Transverse colon (tissue), 4 donors: ENCODE measurements around the gene CENPL. TPM values are rescaled to one million over a fixed set of nuclear protein-coding genes. Genes with fewer than 3 reads are reported as not detected.

Source experiments
- DNase-seq: peaks from one replicate; pipeline ENCODE4 v3.0.0-alpha.2; 2019
- H3K27ac ChIP-seq, 4 donors: fragments of 200-600 bp; sonication (generic); 2 replicates each; pipeline ENCODE4 v1.5.1; 2016 to 2018; ENCODE audit warnings: inconsistent platforms in 4 of 4
- H3K27me3 ChIP-seq: fragments of 200-600 bp; sonication (generic); 2 replicates; pipeline ENCODE4 v1.5.1; 2017; ENCODE audit warnings: inconsistent platforms
- H3K36me3 ChIP-seq, 4 donors: fragments of 200-600 bp; sonication (generic); 2 replicates each; pipeline ENCODE4 v1.5.1; 2017 to 2019; ENCODE audit warnings: inconsistent platforms in 4 of 4
- H3K4me1 ChIP-seq, 4 donors: fragments of 200-600 bp; sonication (generic); 2 replicates each; pipeline ENCODE4 v1.5.1; 2017 to 2020; ENCODE audit warnings: inconsistent platforms in 4 of 4
- H3K4me3 ChIP-seq, 4 donors: fragments of 200-600 bp; sonication (generic); 1 replicate in 1 of 4; 2 replicates in 3 of 4; pipeline versions ENCODE4 v1.5.1 to v1.6.1; 2017 to 2019; ENCODE audit warnings: inconsistent platforms in 4 of 4
- H3K9me3 ChIP-seq, 2 donors: fragments of 200-600 bp; sonication (generic); 2 replicates each; pipeline ENCODE4 v1.5.1; 2017 to 2019; ENCODE audit warnings: inconsistent platforms in 2 of 2
- EP300 ChIP-seq: sonication (generic); formaldehyde crosslinking; IDR thresholded peaks from one replicate; pipeline ENCODE4 v1.6.1; 2017; ENCODE audit warnings: antibody characterized with exemption, low read depth
- POLR2A ChIP-seq: fragments of 450-650 bp; IDR thresholded peaks from one replicate; pipeline ENCODE4 v1.6.1; 2016; ENCODE audit warnings: antibody characterized with exemption, mild to moderate bottlenecking, moderate library complexity
- POLR2AphosphoS5 ChIP-seq, 3 donors: sonication (generic); formaldehyde crosslinking; IDR thresholded peaks; one replicate each; pipeline ENCODE4 v1.6.1; 2016; ENCODE audit warnings: antibody characterized with exemption in 3 of 3
- WGBS, 2 donors: methylation state at CpG; one replicate each; pipeline ENCODE4 v1.1.5; 2018; ENCODE audit warnings: low coverage in 1 of 2; 5-methylcytosine and 5-hydroxymethylcytosine counted together
- in situ Hi-C, 4 donors: fragments of 200-750 bp; cut with MboI; loops; one replicate each; pipeline versions ENCODE4 v1.15.0 to v1.15.1; 2017; ENCODE audit warnings: low sequenced_read_pairs in 3 of 4, low pct_ligation_motif_present in 1 of 4, low pct_unique_long_range_greater_than_20kb in 1 of 4
- intact Hi-C: fragments of 100-400 bp; cut with DNase I; formaldehyde crosslinking; loops from one replicate; pipeline ENCODE4 v1.15.1; 2023; ENCODE audit warnings: low total_unique reads
- total RNA-seq, 4 donors: library from RNA; depleted of rRNA; stranded (reverse); fragments of >200 nt; gene quantifications; one replicate each; pipeline ENCODE4 v1.1.0, GENCODE V29; 2016
- TF ChIP-seq, protein P1 (sequence below), 5 experiments: fragments of 200-600 bp in 3 of 5; fragments of 450-650 bp in 2 of 5; sonication (generic) in 3 of 5; IDR thresholded peaks; 1 replicate in 2 of 5; 2 replicates in 3 of 5; pipeline ENCODE4 v1.5.1; 2016 to 2017; ENCODE audit warnings: antibody characterized with exemption in 5 of 5, inconsistent platforms in 3 of 5, mild to moderate bottlenecking in 2 of 5, moderate library complexity in 1 of 5

Gene CENPL
- total RNA-seq, 4 donors from 2014 or later = 4.3 to 6.7 (median 4.9) TPM; not detected in 1

DNA sequence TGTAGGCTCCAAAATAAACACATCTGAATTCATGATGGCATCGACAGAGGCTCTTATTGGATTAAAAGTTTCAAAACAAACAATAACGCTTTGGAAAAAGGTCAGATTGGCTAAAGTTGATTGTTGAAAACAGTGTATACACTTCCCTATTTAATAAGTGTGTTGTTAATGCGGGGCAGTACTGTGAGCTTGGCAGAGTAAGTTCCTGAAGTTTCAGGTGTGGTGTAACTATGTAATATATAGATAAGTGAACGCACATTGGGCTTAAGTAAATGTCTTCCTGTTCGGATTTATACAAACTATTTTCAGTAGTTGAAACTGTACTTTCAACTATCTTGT is 44.3 kb upstream of the CENPL start:
- Histone ChIP-seq H3K4me3 (peak overlapping the region; percentile 57 to 75 (median 70)), H3K36me3 (peaks cover 0 to 14% (median 7%) of the 10 kb centered on the region in 4 donors), H3K4me1 (peaks cover 10 to 52% (median 34%) of the 10 kb centered on the region in 4 donors), H3K27ac (peak overlapping the region; percentile 95 to 98 (median 97)), H3K9me3 (no peaks in the 10 kb centered on the region), H3K27me3 (no peaks in the 10 kb centered on the region)
- DNase-seq = no peak
- TF ChIP-seq EP300 (no peak), POLR2AphosphoS5 (IDR thresholded peaks at IDR 0.05) (no peak), POLR2A (no peak)
- TF ChIP-seq, protein P1, sequence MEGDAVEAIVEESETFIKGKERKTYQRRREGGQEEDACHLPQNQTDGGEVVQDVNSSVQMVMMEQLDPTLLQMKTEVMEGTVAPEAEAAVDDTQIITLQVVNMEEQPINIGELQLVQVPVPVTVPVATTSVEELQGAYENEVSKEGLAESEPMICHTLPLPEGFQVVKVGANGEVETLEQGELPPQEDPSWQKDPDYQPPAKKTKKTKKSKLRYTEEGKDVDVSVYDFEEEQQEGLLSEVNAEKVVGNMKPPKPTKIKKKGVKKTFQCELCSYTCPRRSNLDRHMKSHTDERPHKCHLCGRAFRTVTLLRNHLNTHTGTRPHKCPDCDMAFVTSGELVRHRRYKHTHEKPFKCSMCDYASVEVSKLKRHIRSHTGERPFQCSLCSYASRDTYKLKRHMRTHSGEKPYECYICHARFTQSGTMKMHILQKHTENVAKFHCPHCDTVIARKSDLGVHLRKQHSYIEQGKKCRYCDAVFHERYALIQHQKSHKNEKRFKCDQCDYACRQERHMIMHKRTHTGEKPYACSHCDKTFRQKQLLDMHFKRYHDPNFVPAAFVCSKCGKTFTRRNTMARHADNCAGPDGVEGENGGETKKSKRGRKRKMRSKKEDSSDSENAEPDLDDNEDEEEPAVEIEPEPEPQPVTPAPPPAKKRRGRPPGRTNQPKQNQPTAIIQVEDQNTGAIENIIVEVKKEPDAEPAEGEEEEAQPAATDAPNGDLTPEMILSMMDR (IDR thresholded peaks at IDR 0.05) = no peak
- intact Hi-C loops = no loop called here
- 0 to 1% methylated on average over 2 to 5 of the region's 5 CpGs for WGBS, 2 donors
- in situ Hi-C loops = no loop called here

DNA sequence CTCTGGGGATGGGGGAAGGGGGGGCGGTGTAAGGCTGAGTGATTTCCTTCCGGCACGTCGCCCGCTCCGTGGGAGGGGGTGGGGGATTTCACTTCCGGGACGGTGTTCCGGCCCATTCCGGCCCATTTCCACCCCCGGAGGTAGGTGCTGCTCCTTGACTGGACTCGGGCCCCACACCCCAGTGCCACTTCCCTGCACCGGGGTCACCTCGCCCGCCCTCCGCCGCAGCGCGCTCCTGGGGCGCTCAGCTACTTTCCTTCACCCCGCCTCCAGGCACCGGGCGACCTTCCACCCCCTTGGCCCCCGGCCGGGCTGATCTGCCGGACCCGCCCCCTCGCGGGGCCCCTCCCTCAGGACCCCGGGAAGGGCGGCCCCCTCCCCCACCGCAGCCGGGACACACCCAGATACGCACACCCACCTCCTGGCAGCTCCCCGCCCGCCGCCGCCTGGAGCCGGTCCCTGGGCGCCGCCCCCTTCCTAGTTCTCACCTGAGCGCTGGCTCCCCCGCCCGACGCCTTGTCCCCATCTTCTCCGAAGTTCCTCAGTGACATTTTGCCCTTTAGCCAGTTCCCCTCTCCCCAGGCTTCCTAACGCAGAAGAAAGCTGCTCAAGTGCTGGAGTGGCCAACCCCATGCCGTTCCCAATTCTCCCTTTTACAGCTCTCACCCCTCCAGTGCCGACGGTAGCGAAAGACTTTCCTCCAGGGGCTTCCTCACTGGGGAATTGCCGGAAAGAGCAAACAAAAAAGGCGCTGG is 43.8 kb upstream of the CENPL start, which contains the start of gene ZBTB37:
Gene ZBTB37, plus strand, starts transcription at position 115 of the 755 bp plus-strand sequence. CDS start 1,846 bp downstream, outside the sequence.
- WGBS, 2 donors = 1% methylated on average over 21 to 35 of the region's 53 CpGs
- in situ Hi-C loops (no loop called here), intact Hi-C loops (no loop called here)
- peak; percentile 97 for DNase-seq
- Histone ChIP-seq H3K9me3 (no peaks in the 10 kb centered on the region), H3K4me3 (peak within 1 kb of the TSS; percentile 57 to 75 (median 70)), H3K4me1 (peaks cover 10 to 52% (median 34%) of the 10 kb centered on the region in 4 donors), H3K27ac (peak within 1 kb of the TSS; percentile 95 to 98 (median 97)), H3K36me3 (peaks cover 0 to 20% (median 9%) of the 10 kb centered on the region in 4 donors), H3K27me3 (no peaks in the 10 kb centered on the region)
- TF ChIP-seq, protein P1 (IDR thresholded peaks at IDR 0.05) = no peak
- TF ChIP-seq EP300 (peak; percentile 18), POLR2AphosphoS5 (IDR thresholded peaks at IDR 0.05) (peak; percentile 16 to 83 (median 80)), POLR2A (peak; percentile 88)

DNA sequence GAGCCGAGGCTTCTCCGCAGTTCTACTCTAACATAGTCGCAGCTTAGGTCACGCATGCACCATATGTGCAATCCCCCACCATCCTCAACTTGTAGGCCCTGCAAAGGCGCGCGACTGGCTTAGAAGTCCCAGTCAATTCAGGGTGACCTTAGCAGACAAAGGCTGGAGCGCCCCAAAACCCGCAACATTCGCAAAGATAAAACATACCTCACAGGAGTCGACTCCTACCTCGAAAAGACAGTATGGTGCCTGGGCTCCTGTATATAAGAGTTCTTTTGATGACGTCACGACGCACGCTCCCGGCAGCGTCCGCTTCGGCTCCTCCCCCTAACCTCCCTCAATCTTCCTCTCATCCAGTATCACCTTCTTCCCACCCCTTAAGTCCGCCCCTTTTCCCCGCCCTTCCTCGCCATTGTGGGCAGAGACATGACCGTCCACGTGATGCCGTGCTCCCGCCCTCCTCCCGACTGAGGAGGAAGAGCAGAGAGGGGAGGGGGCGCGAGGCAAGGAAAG is 43.1 kb upstream of the CENPL start, which contains the start of gene GAS5:
Gene GAS5, minus strand, starts transcription at position 237 of the 513 bp plus-strand sequence.
- peak within 1 kb of the TSS; percentile 95 to 98 (median 97) for H3K27ac ChIP-seq
- TF ChIP-seq POLR2AphosphoS5 (IDR thresholded peaks at IDR 0.05) = peak; percentile 99
- TF ChIP-seq EP300 = no peak
- TF ChIP-seq, protein P1 (IDR thresholded peaks at IDR 0.05) = peak in 1 of 5 experiments; percentile 23
- TF ChIP-seq POLR2A = peak; percentile 99
- peak; percentile 100 for DNase-seq
- H3K9me3 ChIP-seq = no peaks in the 10 kb centered on the region
- in situ Hi-C loops (no loop called here), intact Hi-C loops (no loop called here)
- H3K4me3 ChIP-seq = peak within 1 kb of the TSS; percentile 57 to 75 (median 70)
- H3K36me3 ChIP-seq = peaks cover 0 to 25% (median 12%) of the 10 kb centered on the region in 4 donors
- H3K4me1 ChIP-seq = peaks cover 10 to 52% (median 34%) of the 10 kb centered on the region in 4 donors
- no peaks in the 10 kb centered on the region for H3K27me3 ChIP-seq
- WGBS, 2 donors = 0% methylated on average over 10 to 27 of the region's 30 CpGs

DNA sequence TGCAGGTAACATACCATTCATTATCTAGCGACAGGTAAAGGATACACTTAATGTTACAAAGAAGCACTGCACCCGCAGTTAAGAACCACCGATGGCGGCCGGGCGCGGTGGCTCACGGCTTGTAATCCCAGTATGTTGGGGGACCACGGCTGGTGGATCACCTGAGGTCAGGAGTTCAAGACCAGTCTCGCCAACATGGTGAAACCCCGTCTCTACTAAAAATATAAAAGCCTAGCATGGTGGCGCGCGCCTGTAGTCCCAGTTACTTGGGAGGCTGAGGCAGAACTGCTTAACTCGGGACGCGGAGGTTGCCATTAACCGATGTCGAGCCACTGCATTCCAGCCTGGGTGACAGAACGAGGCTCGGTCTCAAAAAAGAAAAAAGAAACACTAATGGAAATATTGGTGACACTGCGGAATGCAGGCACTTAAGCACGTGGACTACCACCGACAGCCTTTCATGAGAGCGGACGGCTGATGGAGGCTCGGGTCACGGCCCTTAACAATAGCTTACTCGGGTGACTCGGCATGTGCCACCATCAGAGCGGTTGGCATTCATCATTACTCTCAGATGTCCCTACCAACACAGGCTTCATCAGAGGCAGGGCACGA is 42.6 kb upstream of the CENPL start:
- in situ Hi-C loops = no loop called here
- H3K27me3 ChIP-seq = no peaks in the 10 kb centered on the region
- H3K4me3 ChIP-seq = peak overlapping the region; percentile 55 to 75 (median 64)
- whole genome bisulfite sequencing, 2 donors = 0 to 4% methylated on average over 9 to 32 of the region's 32 CpGs
- intact Hi-C loops = no loop called here
- no peak for DNase-seq
- peaks cover 10 to 52% (median 34%) of the 10 kb centered on the region in 4 donors for H3K4me1 ChIP-seq
- no peaks in the 10 kb centered on the region for H3K9me3 ChIP-seq
- TF ChIP-seq, protein P1 (IDR thresholded peaks at IDR 0.05) = no peak
- TF ChIP-seq EP300 (no peak), POLR2AphosphoS5 (IDR thresholded peaks at IDR 0.05) (no peak), POLR2A (no peak)
- H3K36me3 ChIP-seq = peaks cover 0 to 27% (median 13%) of the 10 kb centered on the region in 4 donors
- peak overlapping the region; percentile 95 to 98 (median 97) for H3K27ac ChIP-seq
